Tibial artery (tissue), 4 donors: Measurements from ENCODE around the gene OPRL1.

Experiments
- DNase-seq, 2 donors: peaks; one replicate each; pipeline ENCODE4 v3.0.0-alpha.2; 2019
- H3K27ac ChIP-seq, 2 donors: fragments of 200-600 bp; sonication (generic) in 1 of 2; 1 replicate in 1 of 2; 2 replicates in 1 of 2; pipeline ENCODE4 v1.5.1; 2018 to 2019; ENCODE audit warnings: mild to moderate bottlenecking in 1 of 2
- H3K27me3 ChIP-seq, 2 donors: fragments of 200-600 bp; sonication (generic) in 1 of 2; one replicate each; pipeline versions ENCODE4 v1.5.1 to v1.6.0; 2016 to 2019
- H3K36me3 ChIP-seq, 3 donors: fragments of 200-600 bp; sonication (generic) in 2 of 3; one replicate each; pipeline ENCODE4 v1.5.1; 2016 to 2019; ENCODE audit warnings: mild to moderate bottlenecking in 2 of 3
- H3K4me1 ChIP-seq, 4 donors: fragments of 200-600 bp; sonication (generic) in 2 of 4; 1 replicate in 3 of 4; 2 replicates in 1 of 4; pipeline ENCODE4 v1.5.1; 2016 to 2019
- H3K4me3 ChIP-seq, 2 donors: fragments of 200-600 bp; sonication (generic) in 1 of 2; 1 replicate in 1 of 2; 2 replicates in 1 of 2; pipeline ENCODE4 v1.5.1; 2018 to 2019; ENCODE audit warnings: mild to moderate bottlenecking in 2 of 2
- H3K9me3 ChIP-seq, 3 donors: fragments of 200-600 bp; sonication (generic) in 1 of 3; one replicate each; pipeline ENCODE4 v1.5.1; 2016 to 2019
- CTCF ChIP-seq, 2 experiments: fragments of 200-600 bp in 1 of 2; fragments of 450-650 bp in 1 of 2; IDR thresholded peaks; one replicate each; pipeline ENCODE4 v1.5.1; 2017 to 2019; ENCODE audit warnings: antibody characterized with exemption in 2 of 2, mild to moderate bottlenecking in 1 of 2, moderate library complexity in 1 of 2
- intact Hi-C: fragments of 100-400 bp; cut with DNase I; formaldehyde crosslinking; loops from one replicate; pipeline ENCODE4 v1.15.0; 2023; ENCODE audit warnings: low total_unique reads

The OPRL1 gene

DNA sequence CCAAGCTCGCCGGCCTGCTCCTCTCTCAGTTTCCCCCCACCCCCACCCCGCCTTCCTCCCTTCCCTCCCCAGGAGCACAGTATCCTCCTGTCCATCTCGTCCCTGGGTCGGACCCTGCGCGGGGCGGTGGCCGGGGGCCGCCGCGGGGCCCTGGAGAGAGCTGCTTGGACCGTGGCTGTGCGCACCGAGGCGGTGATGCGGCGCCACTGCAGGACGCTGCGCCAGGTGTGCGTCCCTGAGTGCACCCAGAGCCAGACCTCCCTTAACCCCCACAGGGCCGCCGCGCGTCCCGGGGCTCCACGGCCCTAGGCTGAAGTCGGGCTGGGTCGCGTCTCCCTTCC lies 41.7 kb upstream of the OPRL1 start:
- intact Hi-C loops = loop anchor here (2.0 kb wide), 1 partner anchor 87 kb away; no protein-coding TSS in a partner anchor
- DNase-seq = no peak
- Histone ChIP-seq H3K4me3 (peak overlapping the region; percentile 31 to 51), H3K9me3 (no peaks in the 10 kb centered on the region), H3K27ac (no peak overlapping the region), H3K27me3 (peaks cover 3 to 76% of the 10 kb centered on the region in 2 donors), H3K4me1 (peaks cover 0 to 47% (median 29%) of the 10 kb centered on the region in 4 donors), H3K36me3 (peaks cover 0 to 22% (median 18%) of the 10 kb centered on the region in 3 donors)
- no peak for TF ChIP-seq CTCF (IDR thresholded peaks at IDR 0.05)

DNA sequence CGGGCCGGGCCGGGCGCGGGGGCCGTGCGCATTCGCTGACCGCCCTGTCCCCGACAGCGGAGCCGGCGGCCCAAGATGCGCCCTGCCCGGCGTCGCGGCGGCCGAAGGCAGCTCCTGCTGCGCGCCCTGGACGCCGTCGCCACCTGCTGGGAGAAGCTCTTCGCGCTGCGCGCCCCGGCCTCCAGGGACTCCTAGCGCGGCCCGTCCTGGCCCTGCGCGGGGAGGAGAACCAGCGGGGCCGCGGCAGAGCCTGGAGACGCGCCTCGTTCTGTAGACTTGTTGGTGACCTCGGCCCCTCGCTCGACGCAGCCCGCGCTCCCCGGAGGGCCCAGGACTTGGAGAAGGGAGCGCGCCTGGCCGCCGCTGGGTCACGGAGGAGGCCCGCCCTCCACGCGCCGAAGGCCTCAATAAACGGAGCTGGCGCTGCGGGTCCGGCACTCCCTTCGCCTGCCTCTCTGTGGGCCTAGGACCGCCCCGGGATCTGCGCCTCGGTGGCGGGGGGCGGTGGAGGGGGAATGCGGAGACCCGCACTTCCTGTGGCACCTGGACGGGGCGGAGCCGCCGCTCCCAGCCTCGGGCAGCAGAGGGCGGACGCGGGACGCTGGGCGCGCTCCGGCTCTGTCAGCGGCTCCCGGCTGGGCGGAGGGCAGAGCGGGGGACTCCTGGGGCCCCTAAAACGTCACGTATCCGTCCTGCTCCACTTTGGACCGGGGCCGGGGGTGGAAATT lies 41.2 kb upstream of the OPRL1 start:
- DNase-seq = peak; percentile 55 to 76
- H3K9me3 ChIP-seq = no peaks in the 10 kb centered on the region
- H3K4me1 ChIP-seq = peaks cover 0 to 47% (median 29%) of the 10 kb centered on the region in 4 donors
- H3K27me3 ChIP-seq = peaks cover 3 to 81% of the 10 kb centered on the region in 2 donors
- peak overlapping the region; percentile 31 to 51 for H3K4me3 ChIP-seq
- peaks cover 0 to 16% (median 14%) of the 10 kb centered on the region in 3 donors for H3K36me3 ChIP-seq
- H3K27ac ChIP-seq = no peak overlapping the region
- intact Hi-C loops = loop anchor here (2.0 kb wide), 1 partner anchor 86 kb away; no protein-coding TSS in a partner anchor
- TF ChIP-seq CTCF (IDR thresholded peaks at IDR 0.05) = peak; percentile 61 to 68

GRCh38 chr20:64039293-64040160 lies 40.4 kb upstream of the OPRL1 start:
- Histone ChIP-seq H3K4me1 (peaks cover 0 to 47% (median 29%) of the 10 kb centered on the region in 4 donors), H3K27ac (no peak overlapping the region), H3K4me3 (peak overlapping the region; percentile 31 to 51), H3K9me3 (no peaks in the 10 kb centered on the region), H3K36me3 (peaks cover 0 to 8% (median 6%) of the 10 kb centered on the region in 3 donors), H3K27me3 (peaks cover 3 to 89% of the 10 kb centered on the region in 2 donors)
- intact Hi-C loops = loop anchor here (2.0 kb wide), 1 partner anchor 85 kb away; no protein-coding TSS in a partner anchor
- no peak for TF ChIP-seq CTCF (IDR thresholded peaks at IDR 0.05)
- DNase-seq = no peak

GRCh38 chr20:64040231-64041039 lies 39.4 kb upstream of the OPRL1 start:
- Histone ChIP-seq H3K4me1 (peaks cover 0 to 47% (median 29%) of the 10 kb centered on the region in 4 donors), H3K9me3 (no peaks in the 10 kb centered on the region), H3K27ac (no peak overlapping the region), H3K27me3 (peaks cover 3 to 96% of the 10 kb centered on the region in 2 donors), H3K36me3 (no peaks in the 10 kb centered on the region), H3K4me3 (no peak overlapping the region)
- TF ChIP-seq CTCF (IDR thresholded peaks at IDR 0.05) = no peak
- intact Hi-C loops = no loop called here
- no peak for DNase-seq
